K562 (cell line): ENCODE measurements around the gene IFT172. TPM values are rescaled to one million over a fixed set of nuclear protein-coding genes. Genes with fewer than 3 reads are reported as not detected.

Source experiments
- GTF2A2 ChIP-seq: IDR thresholded peaks from 2 replicates; pipeline ENCODE4 v1.6.1; 2016; ENCODE audit warnings: mild to moderate bottlenecking, missing genetic modification characterization, missing compliant biosample characterization
- NFE2L1 ChIP-seq: fragments of 450-650 bp; IDR thresholded peaks from 2 replicates; pipeline ENCODE4 v1.6.1; 2016; ENCODE audit warnings: missing genetic modification characterization, low read depth, mild to moderate bottlenecking, missing compliant biosample characterization, moderate library complexity, borderline replicate concordance
- NR4A1 ChIP-seq, 2 experiments: fragments of 250-450 bp in 1 of 2; fragments of 450-650 bp in 1 of 2; sonication (Bioruptor Pico) in 1 of 2; IDR thresholded peaks; 2 replicates each; pipeline versions ENCODE4 v1.4.0 to v1.6.1; 2016 to 2020; ENCODE audit warnings: mild to moderate bottlenecking in 2 of 2, missing compliant biosample characterization in 1 of 2, missing genetic modification characterization in 1 of 2, moderate library complexity in 1 of 2
- PTTG1 ChIP-seq: fragments of 450-650 bp; IDR thresholded peaks from 2 replicates; pipeline ENCODE4 v1.6.1; 2016; ENCODE audit warnings: low read depth, mild to moderate bottlenecking, missing genetic modification characterization, missing compliant biosample characterization
- RAD51 ChIP-seq: fragments of 450-650 bp; IDR thresholded peaks from 2 replicates; pipeline ENCODE4 v1.7.1; 2016; ENCODE audit warnings: low read depth, mild to moderate bottlenecking, borderline replicate concordance
- TAF15 ChIP-seq: fragments of 200-400 bp; formaldehyde crosslinking; IDR thresholded peaks from 2 replicates; pipeline ENCODE4 v1.6.1; 2017; ENCODE audit warnings: mild to moderate bottlenecking, low read depth, low read length, moderate library complexity
- polyA plus RNA-seq, 8 experiments: library from polyadenylated mRNA; depleted of rRNA in 4 of 8; stranded (reverse) in 5 of 8; unstranded in 3 of 8; fragments of >200 nt; fragmentation: Nextera tagmentation in 2 of 8; fragmentation: Illumina TruSeq in 1 of 8; extraction: Ambion mirVana in 2 of 8; extraction: Trizol in 1 of 8; gene quantifications; 2 replicates each; pipeline versions ENCODE4 v1.2.1 to v1.2.3, GENCODE V29; 2011 to 2014; ENCODE audit warnings: inconsistent platforms in 1 of 8, missing spikeins in 1 of 8
- total RNA-seq, 7 experiments: library from RNA; depleted of rRNA in 6 of 7; stranded (reverse); fragments of >200 nt in 6 of 7; fragmentation: Illumina TruSeq in 2 of 7; extraction: Trizol in 2 of 7; gene quantifications; 2 replicates each; pipeline versions ENCODE4 v1.2.1 to v1.2.3, GENCODE V29; 2011 to 2021; ENCODE audit warnings: low replicate concordance in 1 of 7
- TF ChIP-seq, protein P1 (sequence below): sonication (generic); formaldehyde crosslinking; IDR thresholded peaks from 2 replicates; pipeline ENCODE4 v1.8.1; 2023; ENCODE audit warnings: mild to moderate bottlenecking, missing genetic modification reagents, moderate library complexity
- TF ChIP-seq, protein P2 (sequence below), 3 experiments: fragments of 200-800 bp in 1 of 3; sonication (Bioruptor generic) in 1 of 3; sonication (generic) in 1 of 3; formaldehyde crosslinking in 1 of 3; IDR thresholded peaks; 2 replicates each; pipeline versions ENCODE4 v1.6.1 to v1.8.0; 2016 to 2022; ENCODE audit warnings: mild to moderate bottlenecking in 2 of 3, missing compliant biosample characterization in 2 of 3, missing genetic modification characterization in 2 of 3, missing genetic modification reagents in 1 of 3

The IFT172 gene
- total and polyA plus RNA-seq, 9 of the 15 experiments (the other 6 are each of a cell fraction or from before 2014, with no cell fraction given): 5.6 to 19.1 (median 13.5) TPM

DNA sequence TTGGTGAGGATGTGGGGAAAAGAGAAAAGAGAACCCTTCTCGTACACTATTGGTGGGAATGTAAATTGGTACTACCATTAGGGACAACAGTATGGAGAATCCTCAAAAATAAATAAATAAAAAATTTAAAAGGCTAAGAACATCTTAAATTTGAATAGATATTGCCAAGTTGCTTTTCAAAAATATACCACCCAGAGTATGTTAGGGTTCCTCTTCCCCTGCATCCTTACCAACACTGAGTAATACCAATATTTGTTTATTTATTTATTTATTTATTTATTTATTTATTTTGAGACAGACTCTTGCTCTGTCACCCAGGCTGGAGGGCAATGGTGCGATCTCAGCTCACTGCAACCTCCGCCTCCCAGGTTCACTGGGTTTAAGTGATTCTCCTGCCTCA is 66.6 kb downstream of the IFT172 start (continued):
- no peak for TF ChIP-seq TAF15
- no peak for TF ChIP-seq NR4A1 (CRISPR knock-in tag; IDR thresholded peaks at IDR 0.05)
- no peak for TF ChIP-seq NR4A1 (tag; IDR thresholded peaks at IDR 0.05)
- TF ChIP-seq RAD51: no peak
- TF ChIP-seq, protein P1, sequence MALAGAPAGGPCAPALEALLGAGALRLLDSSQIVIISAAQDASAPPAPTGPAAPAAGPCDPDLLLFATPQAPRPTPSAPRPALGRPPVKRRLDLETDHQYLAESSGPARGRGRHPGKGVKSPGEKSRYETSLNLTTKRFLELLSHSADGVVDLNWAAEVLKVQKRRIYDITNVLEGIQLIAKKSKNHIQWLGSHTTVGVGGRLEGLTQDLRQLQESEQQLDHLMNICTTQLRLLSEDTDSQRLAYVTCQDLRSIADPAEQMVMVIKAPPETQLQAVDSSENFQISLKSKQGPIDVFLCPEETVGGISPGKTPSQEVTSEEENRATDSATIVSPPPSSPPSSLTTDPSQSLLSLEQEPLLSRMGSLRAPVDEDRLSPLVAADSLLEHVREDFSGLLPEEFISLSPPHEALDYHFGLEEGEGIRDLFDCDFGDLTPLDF: no peak
- no peak for TF ChIP-seq NFE2L1
- no peak for TF ChIP-seq PTTG1 (tag)
- TF ChIP-seq, protein P2, sequence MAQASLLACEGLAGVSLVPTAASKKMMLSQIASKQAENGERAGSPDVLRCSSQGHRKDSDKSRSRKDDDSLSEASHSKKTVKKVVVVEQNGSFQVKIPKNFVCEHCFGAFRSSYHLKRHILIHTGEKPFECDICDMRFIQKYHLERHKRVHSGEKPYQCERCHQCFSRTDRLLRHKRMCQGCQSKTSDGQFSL (CRISPR knock-in tag; IDR thresholded peaks at IDR 0.05): no peak
- TF ChIP-seq, protein P2 (tag; IDR thresholded peaks at IDR 0.05): no peak
- TF ChIP-seq GTF2A2 (tag): no peak
